GM13977 (cell line): ENCODE results near the gene CDH4.

Experiments used
- DNase-seq: peaks from one replicate; pipeline ENCODE4 v3.0.0; 2012; ENCODE audit warnings: low spot score
- in situ Hi-C: fragments of 300-500 bp; cut with MboI; formaldehyde crosslinking; loops from one replicate; pipeline ENCODE4 v1.12.0; 2022; ENCODE audit warnings: low sequenced_read_pairs, low pct_unique_long_range_greater_than_20kb, mixed read lengths, inconsistent platforms; ENCODE audit not compliant: unreplicated experiment
- TF ChIP-seq, protein P1 (sequence below): IDR thresholded peaks from 2 replicates; pipeline ENCODE4 v1.5.1; 2012; ENCODE audit warnings: mild to moderate bottlenecking, control low read depth; ENCODE audit not compliant: insufficient read depth; ENCODE audit errors: extremely low read depth, missing control alignments

CDH4 gene

GRCh38 chr20:61744691-61745396, 492.8 kb downstream of the CDH4 start:
- in situ Hi-C loops = loop anchor here (25.0 kb wide), 1 partner anchor 92 kb away; no protein-coding TSS in a partner anchor
- TF ChIP-seq, protein P1, sequence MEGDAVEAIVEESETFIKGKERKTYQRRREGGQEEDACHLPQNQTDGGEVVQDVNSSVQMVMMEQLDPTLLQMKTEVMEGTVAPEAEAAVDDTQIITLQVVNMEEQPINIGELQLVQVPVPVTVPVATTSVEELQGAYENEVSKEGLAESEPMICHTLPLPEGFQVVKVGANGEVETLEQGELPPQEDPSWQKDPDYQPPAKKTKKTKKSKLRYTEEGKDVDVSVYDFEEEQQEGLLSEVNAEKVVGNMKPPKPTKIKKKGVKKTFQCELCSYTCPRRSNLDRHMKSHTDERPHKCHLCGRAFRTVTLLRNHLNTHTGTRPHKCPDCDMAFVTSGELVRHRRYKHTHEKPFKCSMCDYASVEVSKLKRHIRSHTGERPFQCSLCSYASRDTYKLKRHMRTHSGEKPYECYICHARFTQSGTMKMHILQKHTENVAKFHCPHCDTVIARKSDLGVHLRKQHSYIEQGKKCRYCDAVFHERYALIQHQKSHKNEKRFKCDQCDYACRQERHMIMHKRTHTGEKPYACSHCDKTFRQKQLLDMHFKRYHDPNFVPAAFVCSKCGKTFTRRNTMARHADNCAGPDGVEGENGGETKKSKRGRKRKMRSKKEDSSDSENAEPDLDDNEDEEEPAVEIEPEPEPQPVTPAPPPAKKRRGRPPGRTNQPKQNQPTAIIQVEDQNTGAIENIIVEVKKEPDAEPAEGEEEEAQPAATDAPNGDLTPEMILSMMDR = no peak
- no peak for DNase-seq

DNA sequence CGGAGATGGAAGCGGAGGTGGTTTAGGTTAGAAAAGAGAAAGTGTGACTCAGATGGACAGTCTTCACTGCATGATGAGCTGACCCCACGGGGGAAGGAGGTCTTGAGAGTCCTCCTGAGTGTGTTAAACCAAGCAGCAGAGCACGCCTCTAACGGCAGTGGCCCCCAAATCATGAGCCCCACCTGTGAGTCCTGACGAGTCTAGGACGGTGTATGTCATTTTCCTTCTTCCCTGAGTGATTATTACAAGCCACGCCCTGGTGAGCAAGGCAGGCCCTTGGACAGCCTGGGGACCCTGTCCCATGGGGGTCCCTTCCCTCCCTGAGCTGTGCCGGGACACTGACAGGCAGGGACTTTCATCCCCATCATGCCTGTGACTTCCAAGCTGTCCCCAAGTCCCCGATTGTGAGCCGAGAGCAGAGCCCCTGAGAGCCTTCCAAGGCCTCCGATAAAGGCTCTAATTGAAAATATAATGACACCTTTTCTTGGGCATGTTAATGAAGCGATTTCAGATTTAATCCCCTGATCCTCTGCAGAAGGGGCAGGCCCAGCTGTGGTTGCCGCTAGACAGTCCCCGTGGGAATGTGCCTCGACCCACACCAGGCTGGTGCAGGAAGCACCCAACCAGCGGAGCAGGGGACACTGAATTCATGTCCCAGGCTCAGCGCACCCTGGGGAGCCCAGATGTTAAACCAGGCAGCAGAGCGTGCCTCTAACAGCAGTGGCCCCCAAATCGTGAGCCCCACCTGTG, 493.5 kb downstream of the CDH4 start:
- in situ Hi-C loops = loop anchor here (25.0 kb wide), 1 partner anchor 92 kb away; no protein-coding TSS in a partner anchor
- TF ChIP-seq, protein P1 = no peak
- DNase-seq = no peak

DNA sequence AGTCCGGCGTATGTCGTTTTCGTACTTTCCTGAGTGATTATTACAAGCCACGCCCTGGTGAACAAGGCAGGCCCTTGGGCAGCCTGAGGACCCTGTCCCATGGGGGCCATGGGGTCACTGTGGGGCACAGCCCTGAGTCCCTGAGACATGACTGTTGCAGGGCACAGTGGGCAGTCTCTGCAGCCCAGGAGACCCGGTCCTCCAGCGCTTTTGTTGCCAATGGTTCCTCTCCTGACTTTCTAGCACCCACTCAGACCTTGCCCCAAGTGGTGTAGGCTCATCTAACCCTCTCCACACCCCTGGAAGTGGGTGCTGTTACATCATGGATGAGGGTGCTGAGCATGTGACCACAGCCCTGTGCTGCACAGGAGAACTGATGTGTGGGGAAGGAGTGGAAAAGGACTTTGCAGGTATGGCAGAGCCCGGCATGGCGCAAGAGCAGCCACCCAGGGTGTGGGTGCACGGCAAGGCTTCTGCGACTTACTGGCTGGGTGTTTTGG, 494.1 kb downstream of the CDH4 start:
- DNase-seq = no peak
- in situ Hi-C loops = loop anchor here (25.0 kb wide), 1 partner anchor 91 kb away; no protein-coding TSS in a partner anchor
- TF ChIP-seq, protein P1 = no peak

DNA sequence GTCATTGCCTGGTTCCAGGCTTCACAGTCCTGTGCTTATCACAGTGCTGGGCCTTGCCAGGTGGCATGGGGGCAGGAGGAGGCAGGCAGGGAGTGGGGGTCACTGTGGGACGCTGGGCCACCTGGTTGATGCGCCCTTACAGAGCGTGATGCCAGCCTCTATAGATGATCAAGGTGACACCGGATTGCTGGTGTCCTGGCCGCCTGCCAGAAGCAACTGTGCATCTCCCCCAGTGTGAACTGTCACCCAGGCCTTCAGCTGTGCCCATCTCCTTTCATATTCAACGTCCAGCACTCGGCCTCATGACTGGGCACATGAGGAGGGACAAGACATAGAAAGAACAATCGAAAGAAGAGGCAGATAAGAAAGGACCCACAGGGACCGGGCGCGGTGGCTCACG, 494.7 kb downstream of the CDH4 start:
- TF ChIP-seq, protein P1 = no peak
- DNase-seq = no peak
- in situ Hi-C loops = loop anchor here (25.0 kb wide), 1 partner anchor 91 kb away; no protein-coding TSS in a partner anchor

DNA sequence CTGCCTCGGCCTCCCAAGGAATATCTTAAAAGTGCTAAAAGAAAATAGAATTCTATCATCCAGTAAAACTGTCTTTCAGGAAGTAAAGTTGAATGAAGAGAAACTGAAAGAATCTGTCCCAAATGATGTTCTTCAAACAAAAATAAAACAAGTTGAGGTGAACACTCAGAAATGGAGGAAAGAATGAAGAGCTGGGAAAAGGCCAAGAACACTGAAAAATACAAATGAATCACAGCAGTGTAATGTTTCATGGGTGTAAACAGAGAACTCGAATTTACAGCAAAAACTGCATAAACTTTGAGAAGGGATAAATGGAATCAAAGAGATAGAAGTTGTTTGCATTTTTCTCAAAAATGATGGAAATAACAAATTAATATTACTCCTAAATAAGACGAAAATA, 496.3 kb downstream of the CDH4 start:
- TF ChIP-seq, protein P1 = no peak
- no peak for DNase-seq
- in situ Hi-C loops = loop anchor here (25.0 kb wide), 1 partner anchor 89 kb away; no protein-coding TSS in a partner anchor

DNA sequence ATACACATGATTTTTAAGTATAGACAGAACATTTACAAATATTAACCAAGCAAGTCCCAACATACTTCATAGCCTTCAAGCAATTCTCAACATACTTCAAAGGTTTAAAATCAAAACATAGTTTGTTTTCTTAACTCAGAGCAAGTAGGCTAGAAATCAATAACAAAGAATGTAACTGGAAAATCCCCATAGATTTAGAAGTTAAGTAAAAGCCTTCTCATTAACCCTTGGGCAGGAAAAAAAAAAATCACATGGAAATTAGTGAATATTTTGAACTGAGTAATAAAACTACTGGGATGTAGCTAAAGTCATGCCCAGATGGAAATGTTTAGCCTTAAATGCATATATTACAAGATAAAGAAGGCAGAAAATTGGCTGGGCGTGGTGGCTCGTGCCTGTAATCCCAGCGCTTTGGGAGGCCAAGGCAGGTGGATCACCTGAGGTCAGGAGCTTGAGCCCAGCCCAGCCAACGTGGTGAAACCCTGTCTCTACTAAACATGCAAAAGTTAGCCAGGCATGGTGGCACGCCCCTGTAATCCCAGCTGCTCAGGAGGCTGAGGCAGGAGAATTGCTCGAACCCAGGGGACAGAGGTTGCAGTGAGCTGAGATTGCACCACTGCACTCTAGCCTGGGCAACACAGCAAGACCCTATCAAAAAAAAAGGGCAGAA, 497.5 kb downstream of the CDH4 start:
- in situ Hi-C loops = loop anchor here (25.0 kb wide), 1 partner anchor 88 kb away; no protein-coding TSS in a partner anchor
- TF ChIP-seq, protein P1 = no peak
- DNase-seq = no peak
